WERI-Rb-1 (cell line): ENCODE measurements around the gene DNM3.

ENCODE experiments used
- DNase-seq: peaks from one replicate; pipeline ENCODE4 v3.0.0-alpha.2; 2020
- H3K27ac ChIP-seq: fragments of 250-450 bp; sonication (Bioruptor Pico); 2 replicates; pipeline ENCODE4 v1.5.1; 2020; ENCODE audit warnings: mild to moderate bottlenecking, moderate library complexity
- H3K27me3 ChIP-seq: fragments of 250-450 bp; sonication (Bioruptor Pico); 2 replicates; pipeline ENCODE4 v1.5.1; 2021; ENCODE audit warnings: mild to moderate bottlenecking, low read depth, moderate library complexity; ENCODE audit not compliant: insufficient read depth, severe bottlenecking
- H3K36me3 ChIP-seq: fragments of 250-450 bp; sonication (Bioruptor Pico); 2 replicates; pipeline ENCODE4 v1.5.1; 2020; ENCODE audit warnings: mild to moderate bottlenecking, moderate library complexity
- H3K4me3 ChIP-seq: 2 replicates; pipeline ENCODE4 v1.5.1; 2011; ENCODE audit warnings: low read depth, mild to moderate bottlenecking, control low read depth, low read length
- H3K9me3 ChIP-seq: fragments of 250-450 bp; sonication (Bioruptor Pico); 2 replicates; pipeline ENCODE4 v1.5.1; 2021; ENCODE audit warnings: mild to moderate bottlenecking, moderate library complexity; ENCODE audit not compliant: severe bottlenecking
- CTCF ChIP-seq: IDR thresholded peaks from 2 replicates; pipeline ENCODE4 v1.5.1; 2011; ENCODE audit warnings: low read depth, mild to moderate bottlenecking, control low read depth, inconsistent platforms, low read length

DNM3 gene

GRCh38 chr1:172324761-172325160, 483.5 kb downstream of the DNM3 start:
- Histone ChIP-seq H3K4me3 (no peak overlapping the region), H3K9me3 (no peaks in the 10 kb centered on the region), H3K27ac (no peak overlapping the region), H3K27me3 (no peaks in the 10 kb centered on the region), H3K36me3 (no peaks in the 10 kb centered on the region)
- no peak for TF ChIP-seq CTCF
- no peak for DNase-seq

- no peak overlapping the region for H3K4me3 ChIP-seq
- H3K9me3 ChIP-seq, result no peaks in the 10 kb centered on the region
- TF ChIP-seq CTCF, result no peak
- no peaks in the 10 kb centered on the region for H3K27me3 ChIP-seq
- no peaks in the 10 kb centered on the region for H3K36me3 ChIP-seq
- no peak for DNase-seq
- no peak overlapping the region for H3K27ac ChIP-seq
These were observed 484.2 kb downstream of the DNM3 start for GRCh38 chr1:172325531-172325930.

GRCh38 chr1:172326136-172326535, 484.8 kb downstream of the DNM3 start:
- Histone ChIP-seq H3K9me3 (no peaks in the 10 kb centered on the region), H3K27ac (no peak overlapping the region), H3K4me3 (no peak overlapping the region), H3K36me3 (no peaks in the 10 kb centered on the region), H3K27me3 (no peaks in the 10 kb centered on the region)
- TF ChIP-seq CTCF, result no peak
- DNase-seq, result no peak

- H3K4me3 ChIP-seq, result no peak overlapping the region
- no peaks in the 10 kb centered on the region for H3K9me3 ChIP-seq
- H3K27me3 ChIP-seq, result no peaks in the 10 kb centered on the region
- H3K27ac ChIP-seq, result no peak overlapping the region
- H3K36me3 ChIP-seq, result no peaks in the 10 kb centered on the region
- no peak for TF ChIP-seq CTCF
- DNase-seq, result no peak
These were observed 487.0 kb downstream of the DNM3 start for GRCh38 chr1:172328266-172328665.

GRCh38 chr1:172332230-172332629, 490.9 kb downstream of the DNM3 start:
- no peak overlapping the region for H3K4me3 ChIP-seq
- TF ChIP-seq CTCF, result no peak
- no peak overlapping the region for H3K27ac ChIP-seq
- no peaks in the 10 kb centered on the region for H3K27me3 ChIP-seq
- H3K9me3 ChIP-seq, result no peaks in the 10 kb centered on the region
- H3K36me3 ChIP-seq, result no peaks in the 10 kb centered on the region
- DNase-seq, result no peak

GRCh38 chr1:172335377-172335776, 494.1 kb downstream of the DNM3 start:
- TF ChIP-seq CTCF, result no peak
- Histone ChIP-seq H3K4me3 (no peak overlapping the region), H3K27me3 (no peaks in the 10 kb centered on the region), H3K9me3 (no peaks in the 10 kb centered on the region), H3K27ac (no peak overlapping the region), H3K36me3 (no peaks in the 10 kb centered on the region)
- DNase-seq, result no peak
